OCI-LY7 (cell line): Measurements from ENCODE around the gene PCDH9. TPM values are rescaled to one million over a fixed set of nuclear protein-coding genes. Genes with fewer than 3 reads are reported as not detected.

Experiments used
- BruUV-seq: library from RNA; stranded (reverse); fragments of 400-500 nt; replicated peaks from 2 replicates; lab custom pipeline; 2021; lab: Mats Ljungman, UMichigan
- CTCF ChIA-PET: fragments of 300-600 bp; sonication (Branson Sonifier 250); formaldehyde crosslinking; loops from one replicate; lab custom pipeline; 2022; ENCODE audit warnings: antibody characterized with exemption; ENCODE audit not compliant: unreplicated experiment; lab: Charles Lee
- POLR2A ChIA-PET: fragments of 300-600 bp; sonication (Branson Sonifier 250); formaldehyde crosslinking; loops from one replicate; lab custom pipeline; 2022; ENCODE audit warnings: antibody characterized with exemption; lab: Charles Lee
- DNase-seq: peaks from one replicate; pipeline ENCODE4 v3.0.0-alpha.2; 2015; ENCODE audit warnings: low spot score
- H2AFZ ChIP-seq: fragments of 200-600 bp; sonication (generic), shearing (Covaris generic); 2 replicates; pipeline ENCODE4 v1.6.1; 2014; ENCODE audit warnings: mild to moderate bottlenecking, antibody characterized with exemption, low read length, moderate library complexity
- H3K27ac ChIP-seq: fragments of 200-600 bp; sonication (generic); 2 replicates; pipeline ENCODE4 v1.5.1; 2014; ENCODE audit warnings: mixed run types, low read depth, mild to moderate bottlenecking, moderate library complexity, low read length, inconsistent platforms; ENCODE audit not compliant: poor library complexity, severe bottlenecking
- H3K36me3 ChIP-seq: fragments of 200-600 bp; sonication (generic); 2 replicates; pipeline ENCODE4 v1.6.1; 2014; ENCODE audit warnings: mild to moderate bottlenecking, antibody characterized with exemption, low read length, moderate library complexity, mixed read lengths; ENCODE audit not compliant: insufficient read depth
- H3K4me1 ChIP-seq: fragments of 200-600 bp; sonication (generic); 2 replicates; pipeline ENCODE4 v1.5.1; 2014; ENCODE audit warnings: mild to moderate bottlenecking, low read length; ENCODE audit not compliant: insufficient read depth, poor library complexity, severe bottlenecking
- H3K4me2 ChIP-seq: fragments of 200-600 bp; sonication (generic); 2 replicates; pipeline ENCODE4 v1.6.1; 2014; ENCODE audit warnings: mild to moderate bottlenecking, low read length
- H3K4me3 ChIP-seq: fragments of 200-600 bp; sonication (generic); 2 replicates; pipeline ENCODE4 v1.5.1; 2014; ENCODE audit warnings: mild to moderate bottlenecking, low read depth, low read length; ENCODE audit not compliant: poor library complexity, severe bottlenecking
- H3K79me2 ChIP-seq: fragments of 200-600 bp; sonication (generic); 2 replicates; pipeline ENCODE4 v1.6.1; 2016; ENCODE audit warnings: low read depth, mild to moderate bottlenecking, low read length, moderate library complexity, mixed read lengths; ENCODE audit not compliant: insufficient read depth
- H3K9me2 ChIP-seq: fragments of 200-600 bp; sonication (generic); 2 replicates; pipeline ENCODE4 v1.6.1; 2016; ENCODE audit warnings: mild to moderate bottlenecking, low read length, mixed read lengths; ENCODE audit not compliant: insufficient read depth
- H3K9me3 ChIP-seq: fragments of 200-600 bp; sonication (generic); 2 replicates; pipeline ENCODE4 v1.6.1; 2014; ENCODE audit warnings: mild to moderate bottlenecking, mixed run types, low read length, mixed read lengths
- H4K20me1 ChIP-seq: fragments of 200-600 bp; sonication (generic); 2 replicates; pipeline ENCODE4 v1.6.1; 2014; ENCODE audit warnings: mild to moderate bottlenecking, antibody characterized with exemption, low read length, moderate library complexity, mixed read lengths; ENCODE audit not compliant: insufficient read depth
- CTCF ChIP-seq: fragments of 200-600 bp; sonication (generic); conservative IDR thresholded peaks from 2 replicates; pipeline ENCODE4 v1.5.1; 2014; ENCODE audit warnings: mild to moderate bottlenecking, antibody characterized with exemption, low read length, moderate library complexity, mixed read lengths
- EZH2phosphoT487 ChIP-seq: fragments of 200-600 bp; sonication (generic); IDR thresholded peaks from 2 replicates; pipeline ENCODE4 v1.6.1; 2018; ENCODE audit warnings: low read depth, borderline replicate concordance, mild to moderate bottlenecking, mixed run types, antibody characterized with exemption, low read length, moderate library complexity, mixed read lengths
- intact Hi-C: fragments of 100-400 bp; cut with micrococcal nuclease; formaldehyde crosslinking; loops from one replicate; pipeline ENCODE4 v1.10.0; 2022; ENCODE audit not compliant: unreplicated experiment
- total RNA-seq, 2 experiments: library from RNA; depleted of rRNA in 1 of 2; stranded (reverse); fragments of >200 nt in 1 of 2; shearing (Covaris generic) in 1 of 2; gene quantifications; 2 replicates each; pipeline ENCODE4 v1.2.3, GENCODE V29; 2014 to 2022

The PCDH9 gene
- total RNA-seq, 2 experiments from 2014 or later, result 20.1 to 26.0 TPM

GRCh38 chr13:66301482-66301881 is 928.7 kb downstream of the PCDH9 start:
- H3K27ac ChIP-seq, result no peak overlapping the region
- peaks cover 8% of the 10 kb centered on the region for H3K4me1 ChIP-seq
- H3K4me2 ChIP-seq, result no peak overlapping the region
- intact Hi-C loops, result no loop called here
- H3K4me3 ChIP-seq, result no peak overlapping the region
- BruUV-seq, result no TSS peak
- ChIA-PET CTCF (no interaction called here), POLR2A (interaction anchor here (0.5 kb wide), 1 partner anchor 189 kb away, joined by 4 read pairs; no protein-coding TSS in a partner anchor)
- no peak overlapping the region for H2AFZ ChIP-seq
- no peaks in the 10 kb centered on the region for H4K20me1 ChIP-seq
- no peak for DNase-seq
- H3K79me2 ChIP-seq, result no peaks in the 10 kb centered on the region
- no peak for TF ChIP-seq CTCF
- no peak for TF ChIP-seq EZH2phosphoT487
- H3K9me2 ChIP-seq, result no peaks in the 10 kb centered on the region
- H3K9me3 ChIP-seq, result peaks cover 10% of the 10 kb centered on the region
- no peaks in the 10 kb centered on the region for H3K36me3 ChIP-seq

GRCh38 chr13:66301006-66301405 is 929.1 kb downstream of the PCDH9 start:
- Histone ChIP-seq H4K20me1 (no peaks in the 10 kb centered on the region), H3K4me2 (no peak overlapping the region), H3K4me1 (peaks cover 5% of the 10 kb centered on the region), H3K9me2 (no peaks in the 10 kb centered on the region), H2AFZ (no peak overlapping the region), H3K79me2 (no peaks in the 10 kb centered on the region), H3K9me3 (peaks cover 12% of the 10 kb centered on the region), H3K27ac (no peak overlapping the region), H3K4me3 (no peak overlapping the region), H3K36me3 (no peaks in the 10 kb centered on the region)
- ChIA-PET POLR2A (interaction anchor here (0.5 to 0.9 kb wide), 2 partner anchors 36 to 188 kb away, joined by 3 to 4 read pairs; no protein-coding TSS in a partner anchor), CTCF (no interaction called here)
- no peak for DNase-seq
- intact Hi-C loops, result no loop called here
- no peak for TF ChIP-seq EZH2phosphoT487
- TF ChIP-seq CTCF, result no peak
- BruUV-seq, result no TSS peak

GRCh38 chr13:66296875-66297274 is 933.3 kb downstream of the PCDH9 start:
- POLR2A ChIA-PET, result interaction anchor here (0.8 kb wide), 1 partner anchor 28 kb away, joined by 4 read pairs; no protein-coding TSS in a partner anchor

More at GRCh38 chr13:66296875-66297274, 933.3 kb downstream of the PCDH9 start:
- intact Hi-C loops, result no loop called here
- no peak for DNase-seq
- Histone ChIP-seq H3K27ac (no peak overlapping the region), H3K36me3 (no peaks in the 10 kb centered on the region), H3K4me3 (no peak overlapping the region), H3K4me2 (no peak overlapping the region), H3K9me2 (no peaks in the 10 kb centered on the region), H4K20me1 (no peaks in the 10 kb centered on the region), H2AFZ (no peak overlapping the region), H3K4me1 (no peaks in the 10 kb centered on the region), H3K9me3 (peaks cover 12% of the 10 kb centered on the region), H3K79me2 (no peaks in the 10 kb centered on the region)
- BruUV-seq, result no TSS peak
- no peak for TF ChIP-seq EZH2phosphoT487
- CTCF ChIA-PET, result no interaction called here
